KMS-11 (cell line): ENCODE measurements around the gene TFAP2E.

Experiments used
- H2AFZ ChIP-seq: fragments of 200-600 bp; sonication (generic); 2 replicates; pipeline ENCODE4 v1.6.1; 2016; ENCODE audit warnings: antibody characterized with exemption, mixed run types, low read depth
- H3K27ac ChIP-seq: fragments of 200-600 bp; sonication (generic); 2 replicates; pipeline ENCODE4 v1.6.1; 2016; ENCODE audit warnings: mild to moderate bottlenecking, mixed run types
- H3K27me3 ChIP-seq: fragments of 200-600 bp; sonication (generic); 2 replicates; pipeline ENCODE4 v1.6.1; 2017; ENCODE audit warnings: mild to moderate bottlenecking, low read depth, mixed run types, moderate library complexity; ENCODE audit not compliant: insufficient read depth
- H3K36me3 ChIP-seq: fragments of 200-600 bp; sonication (generic); 2 replicates; pipeline ENCODE4 v1.6.1; 2017; ENCODE audit warnings: mild to moderate bottlenecking, mixed run types; ENCODE audit not compliant: insufficient read depth
- H3K4me1 ChIP-seq: fragments of 200-600 bp; sonication (generic); 2 replicates; pipeline ENCODE4 v1.6.1; 2016; ENCODE audit warnings: mild to moderate bottlenecking, low read depth, mixed run types; ENCODE audit not compliant: poor library complexity, severe bottlenecking
- H3K4me2 ChIP-seq: fragments of 200-600 bp; sonication (generic); 2 replicates; pipeline ENCODE4 v1.7.0; 2016; ENCODE audit warnings: mild to moderate bottlenecking, mixed run types
- H3K4me3 ChIP-seq: fragments of 200-600 bp; sonication (generic); IDR thresholded peaks from 2 replicates; pipeline ENCODE4 v1.6.1; 2017; ENCODE audit warnings: low read depth, low read length, mixed read lengths; ENCODE audit not compliant: insufficient read depth
- H3K79me2 ChIP-seq: fragments of 200-600 bp; sonication (generic); 2 replicates; pipeline ENCODE4 v1.6.1; 2016; ENCODE audit warnings: low read depth, mixed run types; ENCODE audit not compliant: insufficient read depth
- H3K9ac ChIP-seq: fragments of 200-600 bp; sonication (generic); 2 replicates; pipeline ENCODE4 v1.6.1; 2016; ENCODE audit warnings: mild to moderate bottlenecking, mixed run types
- H4K20me1 ChIP-seq: fragments of 200-600 bp; sonication (generic); 2 replicates; pipeline ENCODE4 v1.6.1; 2016; ENCODE audit warnings: mild to moderate bottlenecking, mixed run types; ENCODE audit not compliant: insufficient read depth
- CTCF ChIP-seq: fragments of 200-600 bp; sonication (generic); conservative IDR thresholded peaks from 2 replicates; pipeline ENCODE4 v1.6.1; 2017; ENCODE audit warnings: low read depth, mild to moderate bottlenecking, antibody characterized with exemption, low read length, moderate library complexity, mixed read lengths

TFAP2E gene

GRCh38 chr1:35555212-35555584, 17.9 kb upstream of the TFAP2E start:
- Histone ChIP-seq H3K4me3 (no peak overlapping the region), H4K20me1 (no peaks in the 10 kb centered on the region), H3K4me1 (peaks cover 18% of the 10 kb centered on the region), H3K9ac (no peak overlapping the region), H3K4me2 (no peak overlapping the region; the same call in 1 of the 2 replicates), H2AFZ (no peak overlapping the region), H3K79me2 (peaks cover 26% of the 10 kb centered on the region; the same call in 1 of the 2 replicates), H3K36me3 (no peaks in the 10 kb centered on the region), H3K27ac (no peak overlapping the region), H3K27me3 (no peaks in the 10 kb centered on the region)
- TF ChIP-seq CTCF = no peak

GRCh38 chr1:35555601-35556477, 17.3 kb upstream of the TFAP2E start:
- no peaks in the 10 kb centered on the region for H3K36me3 ChIP-seq
- no peak overlapping the region for H3K27ac ChIP-seq
- peaks cover 26% of the 10 kb centered on the region; the same call in 1 of the 2 replicates for H3K79me2 ChIP-seq
- H3K27me3 ChIP-seq = no peaks in the 10 kb centered on the region
- H3K4me2 ChIP-seq = peak overlapping the region; percentile 93
- no peaks in the 10 kb centered on the region for H4K20me1 ChIP-seq
- no peak overlapping the region; the same call in 1 of the 2 replicates for H2AFZ ChIP-seq
- no peak for TF ChIP-seq CTCF
- H3K9ac ChIP-seq = no peak overlapping the region; the same call in 1 of the 2 replicates
- no peak overlapping the region for H3K4me3 ChIP-seq
- H3K4me1 ChIP-seq = peaks cover 18% of the 10 kb centered on the region

- H3K36me3 ChIP-seq = no peaks in the 10 kb centered on the region
- H3K4me3 ChIP-seq = no peak overlapping the region
- H3K27me3 ChIP-seq = no peaks in the 10 kb centered on the region
- peak overlapping the region; percentile 93 for H3K4me2 ChIP-seq
- peaks cover 18% of the 10 kb centered on the region for H3K4me1 ChIP-seq
- peak overlapping the region; percentile 93 for H3K9ac ChIP-seq
- peak overlapping the region; percentile 77 for H3K27ac ChIP-seq
- H3K79me2 ChIP-seq = peaks cover 26% of the 10 kb centered on the region; the same call in 1 of the 2 replicates
- H2AFZ ChIP-seq = peak overlapping the region; percentile 88
- no peaks in the 10 kb centered on the region for H4K20me1 ChIP-seq
- no peak for TF ChIP-seq CTCF
Observed at GRCh38 chr1:35556484-35557117, 16.5 kb upstream of the TFAP2E start.

GRCh38 chr1:35557118-35557610, 15.9 kb upstream of the TFAP2E start, which contains the start of gene KIAA0319L:
KIAA0319L (minus strand) TSS chr1:35557403; CDS start chr1:35554491, 2,912 bp downstream.
- Histone ChIP-seq H3K4me2 (peak within 1 kb of the TSS; percentile 93), H3K4me3 (peak within 1 kb of the TSS; percentile 84), H3K27me3 (no peaks in the 10 kb centered on the region), H3K27ac (peak within 1 kb of the TSS; percentile 77), H3K4me1 (peaks cover 18% of the 10 kb centered on the region), H4K20me1 (no peaks in the 10 kb centered on the region), H3K9ac (peak within 1 kb of the TSS; percentile 93), H3K79me2 (peaks cover 26% of the 10 kb centered on the region; the same call in 1 of the 2 replicates), H3K36me3 (no peaks in the 10 kb centered on the region), H2AFZ (peak within 1 kb of the TSS; percentile 88)
- no peak for TF ChIP-seq CTCF
